UCSD-AML1 (cell line): ENCODE data around the gene HHATL.
A peak's percentile ranks its signal among the peaks of the same experiment; 100 is the strongest.

Experiments used
- DNase-seq: peaks from one replicate; lab custom pipeline; 2025; ENCODE audit not compliant: unreplicated experiment; lab: John Stamatoyannopoulos, UW

Gene HHATL

DNA sequence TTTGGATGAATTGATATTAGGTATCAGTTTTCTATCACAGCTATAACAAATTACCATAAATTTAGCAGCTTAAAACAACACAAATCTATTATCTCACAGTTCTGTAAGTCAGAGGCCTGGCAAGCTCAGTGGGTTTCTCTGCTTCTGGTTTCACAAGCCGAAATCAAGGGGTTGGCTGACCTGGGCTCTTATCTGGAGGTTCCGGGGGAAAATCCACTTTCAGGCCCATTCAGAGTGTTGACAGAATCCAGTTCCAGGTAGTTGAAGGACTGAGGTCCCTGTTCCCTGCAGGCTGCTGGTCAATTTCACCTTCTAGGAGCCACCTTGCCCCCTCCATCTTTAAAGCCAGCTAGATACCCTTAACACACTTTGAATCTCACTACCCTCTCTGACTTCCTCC, 11.1 kb upstream of the HHATL start:
- no peak for DNase-seq

DNA sequence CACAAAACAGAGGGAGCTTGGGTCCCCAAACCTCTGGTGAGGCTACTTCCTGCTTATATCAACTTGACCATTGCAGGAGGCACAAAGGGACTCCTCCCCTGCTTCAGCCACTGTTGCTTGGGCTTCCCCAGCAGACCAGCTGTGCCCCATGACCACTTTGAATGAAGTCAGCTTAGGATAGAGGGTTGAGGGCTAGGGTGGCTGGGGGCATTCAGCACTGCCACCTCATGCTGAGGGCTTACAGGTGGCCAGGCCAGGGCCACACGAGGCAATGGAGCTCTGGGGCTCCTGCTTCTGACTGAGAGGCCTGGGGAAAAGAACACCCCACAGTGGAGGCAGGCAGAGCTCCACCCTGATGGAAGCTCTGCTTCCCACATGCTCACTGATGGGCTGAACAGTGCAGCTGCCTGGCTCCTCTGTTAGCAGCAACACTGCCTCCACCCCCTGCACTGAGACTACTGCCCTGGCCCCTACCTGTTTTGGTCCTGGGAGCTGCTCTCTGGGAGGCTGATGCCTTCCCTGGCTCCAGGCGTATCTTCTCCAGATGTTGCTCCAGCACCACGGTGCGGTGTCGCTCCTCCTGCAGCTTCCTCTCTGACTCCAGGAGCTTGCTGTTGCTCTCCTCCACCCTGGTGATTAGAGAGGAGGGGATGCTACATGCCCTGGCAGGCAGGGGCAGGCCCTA, 10.2 kb upstream of the HHATL start:
- DNase-seq: no peak

DNA sequence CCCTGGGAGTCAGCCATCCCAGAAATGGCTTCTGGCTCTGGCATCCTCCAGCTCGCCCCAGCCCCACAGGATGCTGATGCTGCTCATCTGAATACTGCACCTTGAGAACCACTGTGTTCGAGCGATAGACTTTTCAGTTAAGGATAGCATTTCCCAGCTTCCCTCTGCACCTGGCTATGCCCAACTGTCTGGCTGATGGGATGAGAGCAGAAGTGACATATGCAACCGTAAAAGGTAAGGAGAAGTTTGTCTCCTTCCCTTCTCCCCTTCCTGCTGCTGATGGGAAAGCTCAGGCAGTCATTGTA, 9.7 kb upstream of the HHATL start:
- DNase-seq: no peak

DNA sequence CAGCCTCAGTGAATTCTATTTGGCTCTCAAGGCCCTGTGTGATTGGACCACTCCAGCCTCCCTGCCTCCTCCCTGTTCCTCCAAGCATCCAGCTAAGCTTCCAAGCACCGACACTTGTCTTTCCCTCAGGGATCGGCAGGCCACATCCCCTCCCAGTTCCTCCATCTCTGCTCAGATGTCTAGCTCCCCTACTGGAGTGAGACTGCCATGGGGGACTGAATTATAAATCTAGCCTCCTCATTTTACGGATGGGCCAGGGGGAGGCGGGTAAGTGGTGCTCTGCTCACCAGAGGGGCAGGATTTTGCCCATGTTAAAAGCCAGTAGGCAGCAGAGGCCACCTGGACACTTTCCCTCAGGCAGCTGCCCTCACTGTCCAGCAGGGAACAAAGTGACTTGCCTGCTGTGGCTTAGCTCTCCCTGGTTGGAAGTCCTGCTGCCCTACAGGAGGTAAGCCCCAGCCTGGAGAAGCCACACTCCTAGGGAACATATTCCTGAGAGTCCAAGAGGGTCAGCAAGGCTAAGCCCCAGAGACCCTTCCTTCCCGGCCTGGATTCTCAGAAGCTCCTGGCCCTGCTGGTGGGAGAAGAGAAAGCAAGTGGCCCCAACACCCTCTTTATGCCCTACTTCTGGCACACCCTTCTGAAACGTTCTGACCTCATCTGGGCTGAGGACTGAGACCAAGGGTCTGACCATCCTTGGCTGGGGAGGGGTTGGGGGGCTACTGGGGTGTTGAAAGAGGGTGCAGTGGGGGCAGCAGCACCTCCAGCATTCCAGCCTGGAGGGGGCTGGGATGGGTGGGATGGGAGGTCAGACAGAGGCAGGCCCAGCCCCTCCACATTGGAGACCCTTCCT, 9.1 kb upstream of the HHATL start:
- no peak for DNase-seq

DNA sequence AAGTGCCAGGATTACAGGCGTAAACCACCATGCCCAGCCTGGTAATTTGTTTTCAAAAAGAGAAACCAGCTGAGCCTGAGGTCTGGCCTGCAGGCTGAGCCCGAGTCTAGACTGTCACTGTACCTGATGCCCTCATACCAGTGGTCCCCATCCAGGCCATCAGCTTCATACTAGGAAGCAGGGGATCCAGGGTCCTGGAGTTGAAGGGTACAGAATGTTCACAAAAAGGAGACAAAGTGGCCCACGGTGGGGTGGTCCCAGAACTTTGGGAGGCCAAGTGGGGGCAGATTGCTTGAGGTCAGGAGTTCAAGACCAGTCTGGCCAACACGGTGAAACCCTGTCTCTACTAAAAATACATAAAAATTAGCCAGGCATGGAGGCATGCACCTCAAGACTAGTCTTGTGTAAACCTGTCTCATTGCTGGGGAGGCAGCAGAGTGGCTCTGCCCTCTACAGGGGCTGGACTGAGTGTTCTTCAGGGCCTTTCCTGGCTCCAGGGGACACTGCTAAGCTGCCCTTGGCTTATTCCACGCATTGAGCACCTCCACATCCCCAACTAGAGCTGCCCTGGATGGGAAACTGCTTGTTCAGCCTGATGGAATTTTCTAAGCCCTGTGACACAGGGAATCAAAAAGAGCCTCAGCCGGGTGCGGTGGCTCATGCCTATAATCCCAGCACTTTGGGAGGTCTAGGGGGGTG, 7.9 kb upstream of the HHATL start:
- no peak for DNase-seq

DNA sequence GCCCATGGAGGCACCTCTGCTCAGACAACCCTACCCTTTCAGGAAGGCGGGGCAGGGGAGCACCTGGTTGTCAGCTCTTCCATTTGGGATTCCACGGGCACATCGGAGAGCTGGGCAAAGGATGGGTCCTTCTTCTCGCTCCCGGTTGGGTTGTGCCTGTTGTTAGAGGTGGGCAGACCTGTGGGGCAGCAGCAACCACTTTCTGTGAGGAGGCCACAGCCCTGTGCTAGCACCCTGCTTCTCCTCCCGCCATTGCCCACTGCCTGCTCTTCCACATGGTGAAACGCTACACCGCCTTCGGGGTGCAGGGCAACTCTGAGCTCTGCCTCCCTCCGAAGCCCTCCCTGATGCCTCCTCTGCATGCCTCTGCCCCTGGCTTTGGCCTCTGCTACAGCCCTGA, 7.0 kb upstream of the HHATL start:
- DNase-seq: no peak

DNA sequence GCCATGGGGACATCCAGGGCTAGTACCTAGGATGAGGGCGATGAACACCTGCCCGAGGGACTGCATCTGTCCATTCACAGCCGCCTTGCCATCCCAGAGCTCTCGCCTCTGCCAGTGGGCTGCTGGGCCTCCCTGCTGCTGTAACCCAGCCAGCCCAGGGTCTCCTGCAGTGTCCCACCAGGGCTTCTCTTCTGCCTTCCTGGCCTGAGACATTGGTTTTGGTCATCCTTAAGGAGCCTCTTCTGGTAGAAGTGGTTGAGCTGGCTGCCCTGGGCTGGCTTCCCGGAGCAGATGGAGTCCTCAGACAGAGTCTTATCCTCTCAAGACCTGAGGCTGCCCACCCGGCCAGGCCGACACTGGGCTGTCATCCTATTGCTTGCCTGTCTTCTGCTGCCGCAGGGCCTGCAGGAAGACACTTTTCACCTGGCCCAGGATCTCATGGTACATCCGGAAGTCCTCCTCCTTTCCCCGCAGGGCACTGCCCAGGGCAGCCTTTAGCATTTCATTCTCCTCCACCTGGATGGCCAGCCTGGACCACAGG, 6.1 kb upstream of the HHATL start:
- no peak for DNase-seq

DNA sequence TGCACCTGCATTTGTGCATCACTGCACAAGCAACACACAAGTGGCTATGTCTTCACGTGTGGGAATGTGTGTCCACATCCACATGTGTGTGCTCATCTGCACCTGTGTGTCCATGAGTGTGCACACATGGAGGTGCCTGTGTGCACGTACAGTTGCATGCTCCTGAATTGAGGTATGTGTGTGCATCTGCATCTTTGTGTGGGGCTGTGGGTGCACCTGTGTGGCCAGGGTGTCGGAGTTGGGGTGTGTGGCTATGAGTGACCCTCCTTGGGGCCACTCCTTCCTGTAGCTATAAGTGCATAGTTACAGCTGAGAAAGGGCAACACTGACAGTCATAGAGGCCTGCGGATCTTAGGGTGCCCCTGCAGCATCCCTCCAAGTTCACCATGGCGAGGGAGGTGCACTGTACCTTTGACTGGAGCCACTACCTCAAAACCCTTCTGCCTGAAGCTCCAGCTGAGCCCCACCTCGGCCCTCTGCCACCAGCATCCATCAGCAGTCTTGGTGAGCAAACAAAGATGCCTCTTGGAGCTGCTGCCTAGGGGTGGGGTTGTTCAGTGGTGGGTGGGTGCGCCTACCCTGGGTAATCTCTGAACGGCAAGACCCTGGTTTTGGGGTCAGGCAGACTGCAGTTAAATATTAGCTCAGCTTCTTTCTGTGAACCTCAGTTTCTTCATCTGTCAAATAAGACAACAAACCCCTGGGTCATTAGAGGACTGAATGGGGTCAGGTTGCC, 5.2 kb upstream of the HHATL start:
- DNase-seq: no peak

DNA sequence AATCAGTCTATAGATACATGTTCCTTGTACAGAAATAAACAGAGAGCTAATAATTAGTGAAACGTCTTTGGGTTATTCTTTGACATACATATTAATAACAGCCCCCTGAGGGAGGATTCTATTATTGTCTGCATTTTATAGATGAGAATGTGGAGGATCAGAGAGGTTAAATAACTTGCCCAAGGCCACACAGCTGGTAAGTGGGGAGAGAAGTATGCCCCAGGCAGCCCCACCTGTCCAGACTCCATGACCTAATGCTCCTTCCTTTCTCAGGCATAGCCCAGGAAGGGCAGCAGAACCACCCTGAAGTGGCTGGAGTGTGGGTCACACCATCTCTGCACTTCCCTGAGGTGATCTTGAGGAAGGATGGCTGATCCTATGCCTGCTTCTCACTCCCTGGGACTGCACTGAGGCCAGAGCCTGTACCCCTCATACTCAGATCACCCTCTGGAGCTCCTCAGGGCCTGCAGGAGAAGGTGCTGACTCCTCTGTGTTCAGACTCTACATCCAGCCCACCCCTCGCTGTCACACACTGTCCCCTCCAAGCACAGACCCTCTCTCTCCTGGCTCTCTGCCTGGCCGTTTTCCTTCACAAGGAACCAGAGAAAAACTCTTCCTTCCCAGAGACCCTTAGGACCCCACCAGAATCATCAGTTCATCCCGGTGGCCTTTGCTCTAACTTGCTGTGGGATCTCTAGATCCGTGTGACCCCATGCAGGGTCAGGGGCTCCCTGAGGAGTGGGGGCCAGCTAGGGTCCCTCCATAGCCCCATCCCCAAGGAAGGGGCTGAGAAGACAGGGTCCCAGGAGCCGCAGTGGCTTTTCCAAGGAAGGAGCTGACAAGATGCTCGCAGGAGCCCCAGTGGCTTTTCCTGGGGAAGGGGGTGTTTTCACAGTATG, 4.4 kb upstream of the HHATL start:
- no peak for DNase-seq

DNA sequence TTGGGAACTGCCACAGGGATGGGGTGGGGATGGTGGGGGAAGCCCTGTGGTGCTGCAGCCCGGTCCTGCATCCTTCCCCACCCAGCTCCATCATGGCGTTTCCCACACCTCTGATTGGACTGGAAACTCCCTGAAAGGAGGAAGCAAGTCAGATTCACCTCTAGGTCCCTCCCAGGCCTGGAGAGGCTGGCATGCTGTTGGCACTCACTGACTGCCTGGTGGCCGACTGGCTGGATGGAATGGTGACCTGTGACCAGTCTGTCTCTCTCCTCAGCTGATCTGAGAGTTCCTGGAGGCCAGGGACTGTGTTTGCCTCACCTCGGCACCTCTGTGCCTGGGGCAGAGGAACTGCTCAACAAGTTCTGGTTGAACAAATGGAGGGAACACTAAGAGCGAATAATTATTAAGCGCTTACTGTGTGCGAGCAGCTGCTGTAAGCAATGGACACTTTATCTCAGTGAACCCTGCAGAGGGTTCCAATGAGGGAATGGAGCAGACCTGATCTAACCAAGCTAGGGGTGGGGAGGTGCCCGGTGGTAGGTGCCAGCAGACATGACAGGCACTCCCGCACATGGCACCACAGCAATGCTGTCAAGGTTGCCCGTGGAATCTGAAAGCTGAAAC, 3.5 kb upstream of the HHATL start:
- DNase-seq: no peak

DNA sequence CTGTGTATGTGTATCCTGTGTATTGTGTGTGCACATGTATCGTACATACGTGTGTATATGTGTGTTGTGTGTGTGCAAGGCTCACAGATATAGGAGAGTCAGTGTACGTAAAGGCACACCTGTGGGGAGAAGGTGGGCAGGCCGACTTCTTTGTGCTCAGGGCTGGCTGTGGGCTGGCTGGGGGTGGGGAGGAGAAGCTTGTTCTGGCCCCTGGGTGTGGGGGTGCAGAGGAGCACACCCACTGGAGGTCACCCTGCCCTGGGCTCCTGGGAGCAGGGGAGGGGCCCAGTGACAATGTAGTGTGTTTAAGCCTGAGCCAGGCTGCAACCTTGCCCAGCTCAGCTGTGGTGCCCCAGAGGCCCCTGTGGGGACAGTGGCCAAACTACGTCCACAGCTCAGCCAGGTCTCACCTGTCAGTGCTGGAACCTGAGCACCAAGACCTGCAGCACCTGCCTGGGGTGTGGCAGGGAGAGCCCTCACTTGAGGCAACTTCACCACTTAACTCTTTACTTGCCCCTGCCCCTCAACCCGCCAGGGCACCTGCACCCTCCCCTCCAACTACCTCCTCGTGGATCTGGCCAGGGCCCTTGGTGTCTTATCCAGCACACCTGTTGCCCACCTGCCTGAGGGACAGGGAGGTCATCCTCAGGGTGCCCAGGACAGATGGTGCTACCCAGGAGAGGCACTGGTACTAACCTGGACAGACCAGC, 2.6 kb upstream of the HHATL start:
- no peak for DNase-seq

DNA sequence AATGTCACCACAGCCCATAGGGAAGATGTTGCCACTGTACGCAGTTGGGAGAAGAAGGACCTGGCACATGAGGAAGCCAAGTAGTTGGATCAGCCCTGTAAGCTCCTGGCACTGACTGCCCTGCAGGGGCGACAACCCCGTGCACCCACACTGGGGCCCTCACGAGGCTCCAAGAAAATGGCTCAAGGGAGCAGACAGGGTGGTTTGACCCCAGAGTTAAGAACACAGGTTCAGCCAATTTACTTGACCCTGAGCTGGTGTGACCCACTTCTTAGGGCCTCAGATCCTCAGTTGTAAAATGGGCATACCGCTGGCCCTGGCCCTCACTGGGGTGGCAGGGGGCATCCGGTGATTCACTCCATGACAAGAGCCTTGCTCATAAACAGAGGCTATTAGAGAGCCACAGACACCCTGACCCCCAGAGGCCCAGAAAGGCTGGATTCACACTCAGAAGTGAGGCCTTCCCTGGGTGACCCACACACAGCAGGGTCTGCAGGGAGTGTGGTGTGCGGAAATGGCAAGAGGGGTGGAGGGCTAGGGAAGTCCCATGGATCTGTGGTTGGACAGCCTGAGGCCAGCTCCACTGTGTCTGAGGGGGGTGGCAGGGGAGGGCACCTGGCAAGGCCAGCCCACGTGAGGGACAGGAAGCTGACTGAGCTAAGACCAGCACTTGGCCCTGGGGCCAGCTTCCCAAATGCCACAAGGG, 1.7 kb upstream of the HHATL start:
- DNase-seq: no peak

DNA sequence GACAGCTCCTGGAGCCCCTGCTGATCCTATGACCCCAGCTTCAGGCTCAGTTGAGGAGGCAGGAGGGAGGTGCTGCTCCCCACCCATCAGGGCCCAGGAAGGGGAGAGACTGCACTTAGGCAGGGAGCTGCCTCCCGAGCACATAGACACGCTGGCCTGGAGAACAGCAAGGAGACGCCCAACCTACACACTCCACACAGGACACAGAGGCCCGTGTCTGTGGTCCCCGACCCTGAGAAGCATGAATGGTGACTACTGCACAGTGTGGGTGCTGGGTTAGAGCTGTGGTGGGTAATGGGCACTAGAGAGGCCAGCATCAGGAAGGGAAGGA, 1.1 kb upstream of the HHATL start:
- no peak for DNase-seq

DNA sequence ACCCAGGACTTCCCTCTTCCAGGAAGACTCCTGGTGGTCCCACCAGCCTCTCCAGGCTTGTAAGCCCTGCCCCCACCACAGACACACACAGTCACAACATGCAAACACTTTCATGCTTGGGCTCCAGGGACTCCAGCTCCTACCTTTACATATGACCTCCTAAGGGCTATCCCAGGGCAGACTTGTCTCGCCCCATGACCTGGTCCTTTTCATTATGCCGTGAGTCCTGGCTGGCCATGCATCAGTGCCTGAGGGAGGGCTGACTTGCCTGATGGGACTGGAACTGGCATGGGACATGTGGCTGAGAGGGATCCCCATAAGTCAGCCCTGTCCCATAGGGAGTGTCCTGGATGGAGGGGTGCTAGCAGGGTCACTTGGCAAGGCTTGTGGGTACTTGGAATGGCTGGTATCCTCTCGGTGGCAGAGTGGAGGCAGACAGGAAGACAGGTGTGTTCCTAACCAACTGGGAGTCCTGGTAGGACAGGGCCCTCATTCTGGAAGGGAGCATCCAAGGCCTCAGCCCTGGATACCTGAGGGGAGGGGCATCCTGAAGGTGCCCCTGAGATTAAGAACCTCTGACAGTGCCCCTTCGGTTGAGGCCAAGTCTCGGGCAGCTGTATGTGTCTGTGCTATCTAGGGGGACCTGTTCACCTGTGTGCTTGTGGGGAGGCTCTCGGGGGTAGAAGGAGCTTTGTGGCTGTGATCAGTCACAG, 540 bp upstream of the HHATL start:
- no peak for DNase-seq

DNA sequence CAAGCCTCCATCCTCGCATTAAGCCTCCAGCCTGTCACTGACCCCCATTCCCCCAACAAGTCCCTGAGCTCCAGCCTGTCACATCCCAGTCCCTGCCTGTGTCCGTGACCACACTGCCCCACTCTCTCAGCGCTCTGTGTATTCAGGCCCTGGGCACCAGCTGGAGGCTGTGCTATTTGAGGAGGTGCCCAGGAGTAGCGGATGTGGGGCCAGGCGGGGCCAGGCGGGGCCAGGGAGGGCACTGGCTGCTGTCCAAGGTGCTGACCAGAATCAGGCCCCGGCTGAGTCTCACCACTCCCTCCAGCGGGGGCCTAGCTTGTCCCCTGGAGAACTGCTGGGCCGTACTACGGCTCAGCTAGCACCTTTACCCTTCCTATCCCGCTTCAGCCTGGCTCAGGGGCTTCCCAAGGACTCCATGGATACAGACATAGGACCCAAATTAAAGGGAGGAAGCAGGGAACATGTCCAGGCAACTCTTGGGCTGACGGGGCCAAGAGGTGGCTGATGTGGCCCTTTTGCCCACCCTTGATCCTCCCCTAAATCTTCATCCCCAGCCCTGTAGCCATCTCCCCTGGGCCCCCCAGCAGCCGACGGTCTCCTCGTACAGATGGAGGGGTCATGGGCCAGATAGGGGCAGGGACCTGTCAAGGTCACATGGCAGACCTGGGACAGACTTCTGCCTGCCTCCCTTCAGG, 1.1 kb downstream of the HHATL start:
- peak; percentile 75 for DNase-seq

DNA sequence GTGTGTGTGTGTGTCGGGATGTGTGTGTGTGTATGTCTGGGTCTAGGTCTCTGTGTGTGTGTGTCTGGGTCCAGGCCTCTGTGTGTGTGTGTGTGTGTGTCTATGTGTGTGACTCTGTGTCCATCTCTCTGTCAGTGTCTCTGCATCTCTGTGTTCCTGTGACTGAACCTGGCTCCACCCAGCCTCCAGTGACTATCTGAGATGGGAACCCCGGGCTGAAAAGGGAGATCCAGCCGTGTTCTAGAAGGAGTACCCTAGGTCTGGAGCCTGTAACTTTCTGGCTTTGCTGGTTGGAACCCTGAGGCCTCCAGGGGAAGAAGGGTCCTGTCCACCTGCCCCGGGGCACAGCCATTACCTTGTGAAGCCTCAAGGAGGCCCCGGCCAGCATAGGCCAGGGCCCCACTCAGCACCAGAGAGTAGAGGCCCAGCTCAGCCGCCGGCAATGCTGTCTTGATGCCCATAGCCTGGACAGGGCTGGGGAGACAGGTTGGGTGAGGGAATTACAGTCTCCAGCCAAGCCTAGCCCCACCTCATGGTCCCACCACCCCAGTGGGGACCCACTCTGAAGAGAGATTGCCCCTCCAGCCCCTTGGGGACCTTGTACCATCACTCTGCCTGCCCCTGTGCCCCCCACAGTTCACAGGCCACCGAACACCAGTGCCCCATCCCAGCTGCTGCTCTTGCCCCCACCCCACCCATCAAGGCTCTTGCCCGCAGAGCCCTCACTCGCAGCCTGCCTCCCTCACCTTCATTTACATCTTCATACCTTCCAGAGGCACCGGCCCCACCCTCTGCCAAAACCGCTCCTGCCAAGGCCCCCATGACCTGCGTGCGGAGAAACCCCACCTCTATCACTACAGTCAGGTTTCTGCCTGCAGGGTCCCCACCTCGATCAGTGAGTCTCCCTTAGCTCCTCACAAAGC, 2.0 kb downstream of the HHATL start:
- no peak for DNase-seq
